ENCODE data around the gene TBCK.
A peak's percentile ranks its signal among the peaks of the same experiment; 100 is the strongest.

TBCK gene

GRCh38 chr4:106315968-106316772 is at the start of gene TBCK, which contains the start of gene AIMP1:
TBCK (minus strand) TSS chr4:106316209; CDS start chr4:106308960, 7,249 bp downstream.
AIMP1 (plus strand) TSS chr4:106316550; CDS start chr4:106325010, 8,460 bp downstream.
- Histone ChIP-seq H3K36me3 (ENCODE audit: insufficient read depth, low read length) (peaks cover 15% of the 10 kb centered on the region), H3K4me3 (ENCODE audit: low read depth, low read length, poor library complexity, severe bottlenecking) (peak within 1 kb of the TSS; percentile 88), H3K9me2 (ENCODE audit: low read depth, low read length) (no peaks in the 10 kb centered on the region), H3K4me2 (ENCODE audit: low read length) (peak within 1 kb of the TSS; percentile 86), H3K27me3 (ENCODE audit: insufficient read depth, low read length) (no peaks in the 10 kb centered on the region), H3K4me1 (ENCODE audit: insufficient read depth, low read length, severe bottlenecking) (peaks cover 30% of the 10 kb centered on the region), H3F3A (ENCODE audit: insufficient read depth, low read length) (no peaks in the 10 kb centered on the region; the same call in 1 of the 2 replicates), H2AFZ (ENCODE audit: low read length) (peak within 1 kb of the TSS; percentile 8; the same call in 1 of the 2 replicates), H3K9ac (ENCODE audit: low read length) (peak within 1 kb of the TSS; percentile 91), H3K27ac (ENCODE audit: low read depth, low read length, poor library complexity, severe bottlenecking) (peak within 1 kb of the TSS; percentile 71), H3K9me3 (ENCODE audit: low read length) (no peaks in the 10 kb centered on the region), H3K79me2 (ENCODE audit: insufficient read depth, low read length) (peaks cover 49% of the 10 kb centered on the region), H4K20me1 (ENCODE audit: insufficient read depth, low read length) (no peaks in the 10 kb centered on the region)
- TF ChIP-seq EZH2 (IDR thresholded peaks at IDR 0.05; ENCODE audit: borderline replicate concordance, low read length) (no peak), CTCF (IDR thresholded peaks at IDR 0.05; ENCODE audit: low read length) (no peak)

GRCh38 chr4:106365613-106366012 is 49.6 kb upstream of the TBCK start:
- H3K36me3 ChIP-seq (ENCODE audit: insufficient read depth, low read length), result no peaks in the 10 kb centered on the region
- no peak overlapping the region for H3K27ac ChIP-seq (ENCODE audit: low read depth, low read length, poor library complexity, severe bottlenecking)
- H3K79me2 ChIP-seq (ENCODE audit: insufficient read depth, low read length), result no peaks in the 10 kb centered on the region
- H3K9me2 ChIP-seq (ENCODE audit: low read depth, low read length), result no peaks in the 10 kb centered on the region
- no peaks in the 10 kb centered on the region for H3K9me3 ChIP-seq (ENCODE audit: low read length)
- no peaks in the 10 kb centered on the region for H4K20me1 ChIP-seq (ENCODE audit: insufficient read depth, low read length)
- TF ChIP-seq EZH2 (IDR thresholded peaks at IDR 0.05; ENCODE audit: borderline replicate concordance, low read length) (no peak), CTCF (IDR thresholded peaks at IDR 0.05; ENCODE audit: low read length) (no peak)
- H3K27me3 ChIP-seq (ENCODE audit: insufficient read depth, low read length), result no peaks in the 10 kb centered on the region
- H3K9ac ChIP-seq (ENCODE audit: low read length), result no peak overlapping the region
- no peaks in the 10 kb centered on the region for H3K4me1 ChIP-seq (ENCODE audit: insufficient read depth, low read length, severe bottlenecking)
- H2AFZ ChIP-seq (ENCODE audit: low read length), result no peak overlapping the region
- H3K4me3 ChIP-seq (ENCODE audit: low read depth, low read length, poor library complexity, severe bottlenecking), result no peak overlapping the region
- H3F3A ChIP-seq (ENCODE audit: insufficient read depth, low read length), result no peaks in the 10 kb centered on the region
- H3K4me2 ChIP-seq (ENCODE audit: low read length), result no peak overlapping the region

GRCh38 chr4:106364282-106364681 is 48.3 kb upstream of the TBCK start:
- no peak overlapping the region for H2AFZ ChIP-seq (ENCODE audit: low read length)
- no peak overlapping the region for H3K4me3 ChIP-seq (ENCODE audit: low read depth, low read length, poor library complexity, severe bottlenecking)
- H3K9me2 ChIP-seq (ENCODE audit: low read depth, low read length), result no peaks in the 10 kb centered on the region
- H3F3A ChIP-seq (ENCODE audit: insufficient read depth, low read length), result no peaks in the 10 kb centered on the region
- H3K27me3 ChIP-seq (ENCODE audit: insufficient read depth, low read length), result no peaks in the 10 kb centered on the region
- H3K9ac ChIP-seq (ENCODE audit: low read length), result no peak overlapping the region
- no peaks in the 10 kb centered on the region for H3K9me3 ChIP-seq (ENCODE audit: low read length)
- H3K27ac ChIP-seq (ENCODE audit: low read depth, low read length, poor library complexity, severe bottlenecking), result no peak overlapping the region
- no peaks in the 10 kb centered on the region for H3K79me2 ChIP-seq (ENCODE audit: insufficient read depth, low read length)
- no peak for TF ChIP-seq CTCF (IDR thresholded peaks at IDR 0.05; ENCODE audit: low read length)
- TF ChIP-seq EZH2 (IDR thresholded peaks at IDR 0.05; ENCODE audit: borderline replicate concordance, low read length), result no peak
- no peaks in the 10 kb centered on the region for H4K20me1 ChIP-seq (ENCODE audit: insufficient read depth, low read length)
- H3K36me3 ChIP-seq (ENCODE audit: insufficient read depth, low read length), result no peaks in the 10 kb centered on the region
- H3K4me2 ChIP-seq (ENCODE audit: low read length), result no peak overlapping the region
- H3K4me1 ChIP-seq (ENCODE audit: insufficient read depth, low read length, severe bottlenecking), result no peaks in the 10 kb centered on the region
